HFF-Myc (cell line): ENCODE measurements around the gene AHI1.

ENCODE experiments used
- DNase-seq: peaks from one replicate; pipeline ENCODE4 v3.0.0-alpha.2; 2011; ENCODE audit warnings: low read depth; ENCODE audit errors: extremely low read depth
- H3K4me3 ChIP-seq: replicated peaks from 2 replicates; pipeline ENCODE4 v1.5.1; 2011; ENCODE audit warnings: low read depth, mild to moderate bottlenecking, control low read depth, low read length
- CTCF ChIP-seq: IDR thresholded peaks from 2 replicates; pipeline ENCODE4 v1.5.1; 2012; ENCODE audit warnings: mild to moderate bottlenecking, low read depth, low read length, control low read depth; ENCODE audit errors: missing control alignments

AHI1 gene

GRCh38 chr6:135461208-135461607, 36.3 kb downstream of the AHI1 start:
- H3K4me3 ChIP-seq: no peak overlapping the region
- no peak for DNase-seq
- TF ChIP-seq CTCF: no peak

GRCh38 chr6:135458051-135458450, 39.5 kb downstream of the AHI1 start:
- TF ChIP-seq CTCF: no peak
- no peak for DNase-seq
- H3K4me3 ChIP-seq: no peak overlapping the region

GRCh38 chr6:135451617-135452190, 45.8 kb downstream of the AHI1 start:
- peak; percentile 29 for DNase-seq
- no peak overlapping the region for H3K4me3 ChIP-seq
- peak; percentile 38 for TF ChIP-seq CTCF

- no peak for TF ChIP-seq CTCF
- no peak overlapping the region for H3K4me3 ChIP-seq
- DNase-seq: no peak
Measured at GRCh38 chr6:135449246-135449645, 48.3 kb downstream of the AHI1 start.

- H3K4me3 ChIP-seq: no peak overlapping the region
- TF ChIP-seq CTCF: no peak
- no peak for DNase-seq
Measured at GRCh38 chr6:135440087-135440792, 57.3 kb downstream of the AHI1 start.

GRCh38 chr6:135439549-135439948, 58.0 kb downstream of the AHI1 start:
- H3K4me3 ChIP-seq: no peak overlapping the region
- TF ChIP-seq CTCF: no peak
- DNase-seq: no peak

GRCh38 chr6:135438907-135439535, 58.5 kb downstream of the AHI1 start:
- H3K4me3 ChIP-seq: no peak overlapping the region
- TF ChIP-seq CTCF: peak; percentile 26
- peak; percentile 7 for DNase-seq
